ENCODE results near the gene STX10. TPM values are rescaled to one million over a fixed set of nuclear protein-coding genes. Genes with fewer than 3 reads are reported as not detected.
"Not testable (repeated sequence)": the region's sequence is repeated elsewhere in the genome, so short reads cannot be mapped to it uniquely, and the experiment has no call there.

The STX10 gene
- total RNA-seq, 1 experiment from 2014 or later = 179 TPM

GRCh38 chr19:13181747-13182388 lies 31.7 kb upstream of the STX10 start:
- Histone ChIP-seq H3K9ac (ENCODE audit: low read length) (0 out of 2 replicates have a peak overlapping the region, but pooled peaks have one; percentile 35), H3K27me3 (ENCODE audit: low read length) (no peaks in the 10 kb centered on the region), H3K9me2 (replicated peaks; ENCODE audit: low read length) (no peaks in the 10 kb centered on the region), H3K36me3 (ENCODE audit: low read depth, low read length) (no peaks in the 10 kb centered on the region), H3K79me2 (ENCODE audit: low read length) (no peaks in the 10 kb centered on the region), H3K4me1 (ENCODE audit: insufficient read depth, low read length) (peaks cover 8% of the 10 kb centered on the region), H3F3A (ENCODE audit: low read length, unreplicated experiment) (no peaks in the 10 kb centered on the region), H3K9me3 (ENCODE audit: low read length) (no peaks in the 10 kb centered on the region), H3K27ac (ENCODE audit: low read length) (peak overlapping the region; percentile 16; the same call in 1 of the 2 replicates), H2AFZ (ENCODE audit: low read length) (peak overlapping the region; percentile 83), H3K4me3 (ENCODE audit: low read length) (no peak overlapping the region), H3K4me2 (ENCODE audit: low read length) (peak overlapping the region; percentile 40), H4K20me1 (ENCODE audit: low read length) (no peaks in the 10 kb centered on the region)
- intact Hi-C loops (cut with micrococcal nuclease) = no loop called here
- no TSS peak for BruUV-seq (replicated peaks)
- TF ChIP-seq CTCF (conservative IDR thresholded peaks at IDR 0.05; ENCODE audit: low read depth, low read length) (no peak), EZH2 (IDR thresholded peaks at IDR 0.05; ENCODE audit: low read length, unreplicated experiment) (no peak), EZH2phosphoT487 (IDR thresholded peaks at IDR 0.05; ENCODE audit: borderline replicate concordance, low read length) (no peak)
- ChIA-PET CTCF (no interaction called here), POLR2A (ENCODE audit: unreplicated experiment) (interaction anchor here (0.7 kb wide), 1 partner anchor 26 kb away, joined by 16 read pairs; no protein-coding TSS in a partner anchor)
- ATAC-seq (peak; percentile 85), DNase-seq (peak; percentile 66)

GRCh38 chr19:13178291-13178690 lies 28.1 kb upstream of the STX10 start:
- BruUV-seq (replicated peaks); H3F3A ChIP-seq (ENCODE audit: low read length, unreplicated experiment); H3K4me3 ChIP-seq (ENCODE audit: low read length); H4K20me1 ChIP-seq (ENCODE audit: low read length); H3K4me2 ChIP-seq (ENCODE audit: low read length); CTCF ChIA-PET; DNase-seq; H3K79me2 ChIP-seq (ENCODE audit: low read length); H3K9me3 ChIP-seq (ENCODE audit: low read length); H3K27me3 ChIP-seq (ENCODE audit: low read length); intact Hi-C loops (cut with micrococcal nuclease); H3K36me3 ChIP-seq (ENCODE audit: low read depth, low read length); POLR2A ChIA-PET (ENCODE audit: unreplicated experiment); H3K27ac ChIP-seq (ENCODE audit: low read length); H3K9ac ChIP-seq (ENCODE audit: low read length); H2AFZ ChIP-seq (ENCODE audit: low read length); ATAC-seq; H3K9me2 ChIP-seq (replicated peaks; ENCODE audit: low read length): not testable (repeated sequence)
- peaks cover 20% of the 10 kb centered on the region for H3K4me1 ChIP-seq (ENCODE audit: insufficient read depth, low read length)

GRCh38 chr19:13177584-13177983 lies 27.4 kb upstream of the STX10 start:
- CTCF ChIA-PET; H3K9ac ChIP-seq (ENCODE audit: low read length); POLR2A ChIA-PET (ENCODE audit: unreplicated experiment); H3K27ac ChIP-seq (ENCODE audit: low read length); H2AFZ ChIP-seq (ENCODE audit: low read length); H3K4me3 ChIP-seq (ENCODE audit: low read length); H3K4me2 ChIP-seq (ENCODE audit: low read length); H3K9me3 ChIP-seq (ENCODE audit: low read length); H3K27me3 ChIP-seq (ENCODE audit: low read length); H3F3A ChIP-seq (ENCODE audit: low read length, unreplicated experiment); H4K20me1 ChIP-seq (ENCODE audit: low read length); H3K36me3 ChIP-seq (ENCODE audit: low read depth, low read length); BruUV-seq (replicated peaks); H3K79me2 ChIP-seq (ENCODE audit: low read length); H3K9me2 ChIP-seq (replicated peaks; ENCODE audit: low read length); DNase-seq; intact Hi-C loops (cut with micrococcal nuclease); ATAC-seq: not testable (repeated sequence)
- H3K4me1 ChIP-seq (ENCODE audit: insufficient read depth, low read length) = peaks cover 27% of the 10 kb centered on the region
